GM23338 (cell line): ENCODE results near the gene SLC6A13. TPM values are rescaled to one million over a fixed set of nuclear protein-coding genes. Genes with fewer than 3 reads are reported as not detected.

ENCODE experiments used
- ATAC-seq: fragments of 200-7000 bp; cut with Tn5 transposase; 3 replicates; pipeline ENCODE4 v1.9.1; 2020
- DNase-seq: peaks from one replicate; pipeline ENCODE4 v3.0.0-alpha.2; 2015; ENCODE audit warnings: low spot score
- H2AFZ ChIP-seq: fragments of 200-600 bp; sonication (generic); 2 replicates; pipeline ENCODE4 v1.8.0; 2016; ENCODE audit warnings: antibody characterized with exemption, mild to moderate bottlenecking, moderate library complexity
- H3F3A ChIP-seq: fragments of 200-600 bp; sonication (generic); replicated peaks from 2 replicates; pipeline ENCODE4 v1.8.0; 2017; ENCODE audit warnings: antibody characterized with exemption, mixed run types, low read depth
- H3K27ac ChIP-seq: fragments of 200-600 bp; sonication (generic); 2 replicates; pipeline ENCODE4 v1.6.1; 2016; ENCODE audit warnings: low read depth
- H3K27me3 ChIP-seq: fragments of 200-600 bp; sonication (generic); 2 replicates; pipeline ENCODE4 v1.8.0; 2016; ENCODE audit warnings: mild to moderate bottlenecking, mixed run types, moderate library complexity; ENCODE audit not compliant: insufficient read depth
- H3K36me3 ChIP-seq: fragments of 200-600 bp; sonication (generic); 2 replicates; pipeline ENCODE4 v1.8.0; 2016; ENCODE audit warnings: mild to moderate bottlenecking; ENCODE audit not compliant: insufficient read depth
- H3K4me1 ChIP-seq: fragments of 200-600 bp; sonication (generic); 2 replicates; pipeline ENCODE4 v1.8.0; 2016; ENCODE audit warnings: mild to moderate bottlenecking, moderate library complexity; ENCODE audit not compliant: insufficient read depth
- H3K4me2 ChIP-seq: fragments of 200-600 bp; sonication (generic); 2 replicates; pipeline ENCODE4 v1.7.1; 2017; ENCODE audit warnings: mixed run types
- H3K4me3 ChIP-seq: fragments of 200-600 bp; sonication (generic); 2 replicates; pipeline ENCODE4 v1.6.1; 2016; ENCODE audit warnings: mixed run types
- H3K79me2 ChIP-seq: fragments of 200-600 bp; sonication (generic); replicated peaks from 2 replicates; pipeline ENCODE4 v1.8.0; 2017; ENCODE audit warnings: mild to moderate bottlenecking; ENCODE audit not compliant: insufficient read depth
- H3K9me2 ChIP-seq: fragments of 200-600 bp; sonication (generic); 2 replicates; pipeline ENCODE4 v1.8.0; 2017; ENCODE audit not compliant: insufficient read depth
- H4K20me1 ChIP-seq: fragments of 200-600 bp; sonication (generic); replicated peaks from 2 replicates; pipeline ENCODE4 v1.8.0; 2017; ENCODE audit warnings: mild to moderate bottlenecking; ENCODE audit not compliant: insufficient read depth
- H3K27ac Mint-ChIP-seq: 2 replicates; pipeline ENCODE4 v1.8.0; 2020; ENCODE audit warnings: inconsistent platforms, mild to moderate bottlenecking, moderate library complexity, mixed read lengths
- H3K27me3 Mint-ChIP-seq: 3 replicates; pipeline ENCODE4 v1.8.0; 2022; ENCODE audit warnings: low read depth, mild to moderate bottlenecking, moderate library complexity, mixed read lengths, inconsistent platforms; ENCODE audit not compliant: insufficient read depth, poor library complexity
- H3K36me3 Mint-ChIP-seq: 3 replicates; pipeline ENCODE4 v1.8.0; 2021; ENCODE audit warnings: low read depth, mild to moderate bottlenecking, inconsistent platforms, moderate library complexity, mixed read lengths
- H3K4me1 Mint-ChIP-seq: 3 replicates; pipeline ENCODE4 v1.8.0; 2020; ENCODE audit warnings: mild to moderate bottlenecking, inconsistent platforms, mixed read lengths
- H3K4me3 Mint-ChIP-seq: 3 replicates; pipeline ENCODE4 v1.8.0; 2021; ENCODE audit warnings: moderate library complexity, mild to moderate bottlenecking, inconsistent platforms, mixed read lengths
- H3K9me3 Mint-ChIP-seq: 3 replicates; pipeline ENCODE4 v1.8.0; 2020; ENCODE audit warnings: moderate library complexity, mild to moderate bottlenecking, inconsistent platforms, mixed read lengths
- CREB1 ChIP-seq: fragments of 250-450 bp; sonication (Bioruptor Pico); IDR thresholded peaks from 2 replicates; pipeline ENCODE4 v1.5.0; 2020; ENCODE audit warnings: low read depth, mild to moderate bottlenecking, moderate library complexity
- JUNB ChIP-seq: IDR thresholded peaks from one replicate; pipeline ENCODE4 v1.6.1; 2016; ENCODE audit warnings: antibody characterized with exemption; ENCODE audit not compliant: unreplicated experiment
- POLR2AphosphoS5 ChIP-seq: IDR thresholded peaks from 2 replicates; pipeline ENCODE4 v1.6.1; 2016; ENCODE audit warnings: antibody characterized with exemption, low read depth
- STAT1 ChIP-seq: IDR thresholded peaks from one replicate; pipeline ENCODE4 v1.6.1; 2016; ENCODE audit warnings: antibody characterized with exemption; ENCODE audit not compliant: unreplicated experiment
- ZNF331 ChIP-seq: fragments of 250-450 bp; sonication (Bioruptor Pico); IDR thresholded peaks from 2 replicates; pipeline ENCODE4 v1.5.0; 2020; ENCODE audit warnings: low read depth, mild to moderate bottlenecking, moderate library complexity
- polyA plus RNA-seq: library from polyadenylated mRNA; unstranded; fragments of >200 nt; fragmentation: Nextera tagmentation; extraction: Ambion mirVana; gene quantifications from 2 replicates; pipeline ENCODE4 v1.2.1, GENCODE V29; 2016
- total RNA-seq: library from RNA; depleted of rRNA; stranded (reverse); fragments of >200 nt; shearing (Covaris generic); gene quantifications from 2 replicates; pipeline ENCODE4 v1.2.3, GENCODE V29; 2014
- TF ChIP-seq, protein P1 (sequence below): fragments of 250-450 bp; sonication (Bioruptor Pico); IDR thresholded peaks from 2 replicates; pipeline ENCODE4 v1.5.0; 2020; ENCODE audit warnings: mild to moderate bottlenecking, moderate library complexity
- TF ChIP-seq, protein P2 (sequence below): IDR thresholded peaks from one replicate; pipeline ENCODE4 v1.6.1; 2018; ENCODE audit warnings: antibody characterized with exemption; ENCODE audit not compliant: unreplicated experiment
- TF ChIP-seq, protein P3 (sequence below), 2 experiments: fragments of 200-600 bp in 1 of 2; sonication (generic) in 1 of 2; conservative IDR thresholded peaks; 2 replicates each; pipeline versions ENCODE4 v1.5.1 to v1.6.1; 2016 to 2017; ENCODE audit warnings: antibody characterized with exemption in 2 of 2, low read depth in 2 of 2, mild to moderate bottlenecking in 2 of 2, moderate library complexity in 1 of 2

SLC6A13 gene
- total and polyA plus RNA-seq, 2 experiments from 2014 or later, result not detected

DNA sequence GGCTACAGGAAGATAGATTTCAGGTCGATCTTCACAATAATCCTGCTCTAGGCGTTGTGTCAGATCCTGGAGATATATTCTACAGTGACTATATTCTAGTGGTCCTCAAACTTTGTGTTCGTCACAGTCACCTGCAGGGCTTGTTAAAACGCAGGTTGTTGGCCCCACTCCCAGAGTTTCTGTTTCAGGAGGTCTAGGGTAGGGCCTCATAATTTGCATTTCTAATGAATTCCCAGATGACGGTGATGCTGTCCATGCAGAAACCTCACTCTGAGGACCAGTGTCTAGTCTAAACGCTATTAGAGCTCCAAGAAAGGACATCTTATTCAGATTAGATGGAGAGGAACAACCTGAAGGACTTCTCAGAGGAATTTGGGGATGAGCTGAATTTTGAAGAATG, 13.2 kb upstream of the SLC6A13 start:
- Histone ChIP-seq H3K27ac (no peak overlapping the region), H3K79me2 (no peaks in the 10 kb centered on the region), H3F3A (no peaks in the 10 kb centered on the region), H4K20me1 (no peaks in the 10 kb centered on the region), H3K4me2 (no peak overlapping the region), H2AFZ (no peak overlapping the region), H3K9me2 (peaks cover 8% of the 10 kb centered on the region; the same call in 1 of the 2 replicates), H3K4me1 (no peaks in the 10 kb centered on the region), H3K4me3 (no peak overlapping the region), H3K27me3 (no peaks in the 10 kb centered on the region), H3K36me3 (no peaks in the 10 kb centered on the region)
- TF ChIP-seq STAT1 (no peak), ZNF331 (CRISPR knock-in tag) (no peak), JUNB (no peak), CREB1 (CRISPR knock-in tag) (no peak), POLR2AphosphoS5 (no peak)
- TF ChIP-seq, protein P1, sequence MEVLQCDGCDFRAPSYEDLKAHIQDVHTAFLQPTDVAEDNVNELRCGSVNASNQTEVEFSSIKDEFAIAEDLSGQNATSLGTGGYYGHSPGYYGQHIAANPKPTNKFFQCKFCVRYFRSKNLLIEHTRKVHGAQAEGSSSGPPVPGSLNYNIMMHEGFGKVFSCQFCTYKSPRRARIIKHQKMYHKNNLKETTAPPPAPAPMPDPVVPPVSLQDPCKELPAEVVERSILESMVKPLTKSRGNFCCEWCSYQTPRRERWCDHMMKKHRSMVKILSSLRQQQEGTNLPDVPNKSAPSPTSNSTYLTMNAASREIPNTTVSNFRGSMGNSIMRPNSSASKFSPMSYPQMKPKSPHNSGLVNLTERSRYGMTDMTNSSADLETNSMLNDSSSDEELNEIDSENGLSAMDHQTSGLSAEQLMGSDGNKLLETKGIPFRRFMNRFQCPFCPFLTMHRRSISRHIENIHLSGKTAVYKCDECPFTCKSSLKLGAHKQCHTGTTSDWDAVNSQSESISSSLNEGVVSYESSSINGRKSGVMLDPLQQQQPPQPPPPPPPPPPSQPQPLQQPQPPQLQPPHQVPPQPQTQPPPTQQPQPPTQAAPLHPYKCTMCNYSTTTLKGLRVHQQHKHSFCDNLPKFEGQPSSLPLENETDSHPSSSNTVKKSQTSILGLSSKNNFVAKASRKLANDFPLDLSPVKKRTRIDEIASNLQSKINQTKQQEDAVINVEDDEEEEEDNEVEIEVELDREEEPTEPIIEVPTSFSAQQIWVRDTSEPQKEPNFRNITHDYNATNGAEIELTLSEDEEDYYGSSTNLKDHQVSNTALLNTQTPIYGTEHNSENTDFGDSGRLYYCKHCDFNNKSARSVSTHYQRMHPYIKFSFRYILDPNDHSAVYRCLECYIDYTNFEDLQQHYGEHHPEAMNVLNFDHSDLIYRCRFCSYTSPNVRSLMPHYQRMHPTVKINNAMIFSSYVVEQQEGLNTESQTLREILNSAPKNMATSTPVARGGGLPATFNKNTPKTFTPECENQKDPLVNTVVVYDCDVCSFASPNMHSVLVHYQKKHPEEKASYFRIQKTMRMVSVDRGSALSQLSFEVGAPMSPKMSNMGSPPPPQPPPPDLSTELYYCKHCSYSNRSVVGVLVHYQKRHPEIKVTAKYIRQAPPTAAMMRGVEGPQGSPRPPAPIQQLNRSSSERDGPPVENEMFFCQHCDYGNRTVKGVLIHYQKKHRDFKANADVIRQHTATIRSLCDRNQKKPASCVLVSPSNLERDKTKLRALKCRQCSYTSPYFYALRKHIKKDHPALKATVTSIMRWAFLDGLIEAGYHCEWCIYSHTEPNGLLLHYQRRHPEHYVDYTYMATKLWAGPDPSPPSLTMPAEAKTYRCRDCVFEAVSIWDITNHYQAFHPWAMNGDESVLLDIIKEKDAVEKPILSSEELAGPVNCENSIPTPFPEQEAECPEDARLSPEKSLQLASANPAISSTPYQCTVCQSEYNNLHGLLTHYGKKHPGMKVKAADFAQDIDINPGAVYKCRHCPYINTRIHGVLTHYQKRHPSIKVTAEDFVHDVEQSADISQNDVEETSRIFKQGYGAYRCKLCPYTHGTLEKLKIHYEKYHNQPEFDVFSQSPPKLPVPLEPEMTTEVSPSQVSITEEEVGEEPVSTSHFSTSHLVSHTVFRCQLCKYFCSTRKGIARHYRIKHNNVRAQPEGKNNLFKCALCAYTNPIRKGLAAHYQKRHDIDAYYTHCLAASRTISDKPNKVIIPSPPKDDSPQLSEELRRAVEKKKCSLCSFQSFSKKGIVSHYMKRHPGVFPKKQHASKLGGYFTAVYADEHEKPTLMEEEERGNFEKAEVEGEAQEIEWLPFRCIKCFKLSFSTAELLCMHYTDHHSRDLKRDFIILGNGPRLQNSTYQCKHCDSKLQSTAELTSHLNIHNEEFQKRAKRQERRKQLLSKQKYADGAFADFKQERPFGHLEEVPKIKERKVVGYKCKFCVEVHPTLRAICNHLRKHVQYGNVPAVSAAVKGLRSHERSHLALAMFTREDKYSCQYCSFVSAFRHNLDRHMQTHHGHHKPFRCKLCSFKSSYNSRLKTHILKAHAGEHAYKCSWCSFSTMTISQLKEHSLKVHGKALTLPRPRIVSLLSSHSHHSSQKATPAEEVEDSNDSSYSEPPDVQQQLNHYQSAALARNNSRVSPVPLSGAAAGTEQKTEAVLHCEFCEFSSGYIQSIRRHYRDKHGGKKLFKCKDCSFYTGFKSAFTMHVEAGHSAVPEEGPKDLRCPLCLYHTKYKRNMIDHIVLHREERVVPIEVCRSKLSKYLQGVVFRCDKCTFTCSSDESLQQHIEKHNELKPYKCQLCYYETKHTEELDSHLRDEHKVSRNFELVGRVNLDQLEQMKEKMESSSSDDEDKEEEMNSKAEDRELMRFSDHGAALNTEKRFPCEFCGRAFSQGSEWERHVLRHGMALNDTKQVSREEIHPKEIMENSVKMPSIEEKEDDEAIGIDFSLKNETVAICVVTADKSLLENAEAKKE (CRISPR knock-in tag), result no peak
- TF ChIP-seq, protein P2, sequence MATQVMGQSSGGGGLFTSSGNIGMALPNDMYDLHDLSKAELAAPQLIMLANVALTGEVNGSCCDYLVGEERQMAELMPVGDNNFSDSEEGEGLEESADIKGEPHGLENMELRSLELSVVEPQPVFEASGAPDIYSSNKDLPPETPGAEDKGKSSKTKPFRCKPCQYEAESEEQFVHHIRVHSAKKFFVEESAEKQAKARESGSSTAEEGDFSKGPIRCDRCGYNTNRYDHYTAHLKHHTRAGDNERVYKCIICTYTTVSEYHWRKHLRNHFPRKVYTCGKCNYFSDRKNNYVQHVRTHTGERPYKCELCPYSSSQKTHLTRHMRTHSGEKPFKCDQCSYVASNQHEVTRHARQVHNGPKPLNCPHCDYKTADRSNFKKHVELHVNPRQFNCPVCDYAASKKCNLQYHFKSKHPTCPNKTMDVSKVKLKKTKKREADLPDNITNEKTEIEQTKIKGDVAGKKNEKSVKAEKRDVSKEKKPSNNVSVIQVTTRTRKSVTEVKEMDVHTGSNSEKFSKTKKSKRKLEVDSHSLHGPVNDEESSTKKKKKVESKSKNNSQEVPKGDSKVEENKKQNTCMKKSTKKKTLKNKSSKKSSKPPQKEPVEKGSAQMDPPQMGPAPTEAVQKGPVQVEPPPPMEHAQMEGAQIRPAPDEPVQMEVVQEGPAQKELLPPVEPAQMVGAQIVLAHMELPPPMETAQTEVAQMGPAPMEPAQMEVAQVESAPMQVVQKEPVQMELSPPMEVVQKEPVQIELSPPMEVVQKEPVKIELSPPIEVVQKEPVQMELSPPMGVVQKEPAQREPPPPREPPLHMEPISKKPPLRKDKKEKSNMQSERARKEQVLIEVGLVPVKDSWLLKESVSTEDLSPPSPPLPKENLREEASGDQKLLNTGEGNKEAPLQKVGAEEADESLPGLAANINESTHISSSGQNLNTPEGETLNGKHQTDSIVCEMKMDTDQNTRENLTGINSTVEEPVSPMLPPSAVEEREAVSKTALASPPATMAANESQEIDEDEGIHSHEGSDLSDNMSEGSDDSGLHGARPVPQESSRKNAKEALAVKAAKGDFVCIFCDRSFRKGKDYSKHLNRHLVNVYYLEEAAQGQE, result no peak
- TF ChIP-seq, protein P3, sequence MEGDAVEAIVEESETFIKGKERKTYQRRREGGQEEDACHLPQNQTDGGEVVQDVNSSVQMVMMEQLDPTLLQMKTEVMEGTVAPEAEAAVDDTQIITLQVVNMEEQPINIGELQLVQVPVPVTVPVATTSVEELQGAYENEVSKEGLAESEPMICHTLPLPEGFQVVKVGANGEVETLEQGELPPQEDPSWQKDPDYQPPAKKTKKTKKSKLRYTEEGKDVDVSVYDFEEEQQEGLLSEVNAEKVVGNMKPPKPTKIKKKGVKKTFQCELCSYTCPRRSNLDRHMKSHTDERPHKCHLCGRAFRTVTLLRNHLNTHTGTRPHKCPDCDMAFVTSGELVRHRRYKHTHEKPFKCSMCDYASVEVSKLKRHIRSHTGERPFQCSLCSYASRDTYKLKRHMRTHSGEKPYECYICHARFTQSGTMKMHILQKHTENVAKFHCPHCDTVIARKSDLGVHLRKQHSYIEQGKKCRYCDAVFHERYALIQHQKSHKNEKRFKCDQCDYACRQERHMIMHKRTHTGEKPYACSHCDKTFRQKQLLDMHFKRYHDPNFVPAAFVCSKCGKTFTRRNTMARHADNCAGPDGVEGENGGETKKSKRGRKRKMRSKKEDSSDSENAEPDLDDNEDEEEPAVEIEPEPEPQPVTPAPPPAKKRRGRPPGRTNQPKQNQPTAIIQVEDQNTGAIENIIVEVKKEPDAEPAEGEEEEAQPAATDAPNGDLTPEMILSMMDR (conservative IDR thresholded peaks at IDR 0.05; ENCODE audit: low read depth in 2 of 2), result no peak
- no peak overlapping the region for H3K27ac Mint-ChIP-seq
- no peaks in the 10 kb centered on the region for H3K27me3 Mint-ChIP-seq
- no peaks in the 10 kb centered on the region for H3K36me3 Mint-ChIP-seq
- DNase-seq (no peak), ATAC-seq (no peak)
- H3K4me1 Mint-ChIP-seq, result no peaks in the 10 kb centered on the region
- H3K9me3 Mint-ChIP-seq, result no peaks in the 10 kb centered on the region
- no peak overlapping the region for H3K4me3 Mint-ChIP-seq
